GM18498 (cell line): Measurements from ENCODE around the gene RIIAD1.
"Not testable (repeated sequence)": the region's sequence is repeated elsewhere in the genome, so short reads cannot be mapped to it uniquely, and the experiment has no call there.

Source experiments
- ATAC-seq: cut with Tn5 transposase; IDR thresholded peaks from one replicate; pipeline ENCODE4 v1.9.1; 2021; ENCODE audit warnings: mild to moderate bottlenecking, moderate library complexity; ENCODE audit not compliant: unreplicated experiment

RIIAD1 gene

DNA sequence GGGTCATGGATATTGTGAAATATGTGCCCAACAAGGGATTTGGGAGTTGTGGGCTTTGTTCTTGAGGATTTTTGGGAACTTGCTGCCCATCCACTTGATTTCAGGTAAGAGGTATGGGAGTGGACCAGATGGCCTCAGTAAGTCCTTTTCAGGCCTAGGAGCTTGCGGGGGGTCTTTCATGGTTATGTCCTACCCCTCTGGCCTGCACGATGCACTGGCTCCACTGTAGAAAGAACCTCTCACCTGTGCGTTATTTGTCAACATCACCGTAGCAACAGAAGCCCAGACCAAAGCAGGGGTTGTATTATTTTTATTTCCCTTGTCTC, 8.6 kb downstream of the RIIAD1 start:
- no peak for ATAC-seq

DNA sequence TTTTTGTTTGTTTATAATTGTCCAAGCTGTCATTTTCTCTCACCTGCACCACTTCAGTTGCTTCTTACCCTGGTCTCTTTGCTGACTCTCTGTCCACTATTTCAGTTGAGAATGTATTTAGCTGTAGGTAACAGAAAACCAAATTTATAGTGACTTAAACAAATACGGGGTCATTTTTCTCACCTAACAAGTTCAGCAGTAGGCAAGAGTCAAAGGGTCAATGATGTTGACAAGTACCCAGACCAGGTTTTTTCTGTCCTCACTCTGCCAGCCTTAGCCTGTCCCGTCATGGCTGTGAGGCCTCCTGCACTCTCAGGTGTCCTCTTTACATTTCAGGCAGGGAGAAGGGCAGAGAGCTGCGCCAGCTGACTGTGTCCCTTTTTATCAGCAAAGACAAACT, 11.8 kb downstream of the RIIAD1 start:
- no peak for ATAC-seq

GRCh38 chr1:151733995-151734394, 12.7 kb downstream of the RIIAD1 start:
- ATAC-seq: not testable (repeated sequence)

DNA sequence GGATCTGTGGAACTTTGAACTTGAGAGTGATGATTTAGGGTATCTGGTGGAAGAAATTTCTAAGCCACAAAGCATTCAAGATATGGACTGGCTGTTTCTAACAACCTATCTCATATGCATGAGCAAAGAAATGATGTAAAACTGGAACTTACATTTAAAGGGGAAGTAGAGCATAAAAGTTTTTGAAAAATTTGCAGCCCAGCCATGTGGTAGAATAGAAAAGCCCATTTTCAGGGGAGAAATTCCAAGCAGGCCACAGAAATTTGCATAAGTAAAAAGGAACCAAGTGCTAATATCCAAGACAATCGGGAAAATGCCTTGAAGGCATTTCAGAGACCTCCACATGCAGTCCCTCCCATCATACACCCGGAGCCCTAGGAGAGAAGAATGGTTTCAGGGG, 15.7 kb downstream of the RIIAD1 start:
- ATAC-seq: no peak

- ATAC-seq: no peak
These were observed 16.2 kb downstream of the RIIAD1 start for GRCh38 chr1:151737479-151737878.

DNA sequence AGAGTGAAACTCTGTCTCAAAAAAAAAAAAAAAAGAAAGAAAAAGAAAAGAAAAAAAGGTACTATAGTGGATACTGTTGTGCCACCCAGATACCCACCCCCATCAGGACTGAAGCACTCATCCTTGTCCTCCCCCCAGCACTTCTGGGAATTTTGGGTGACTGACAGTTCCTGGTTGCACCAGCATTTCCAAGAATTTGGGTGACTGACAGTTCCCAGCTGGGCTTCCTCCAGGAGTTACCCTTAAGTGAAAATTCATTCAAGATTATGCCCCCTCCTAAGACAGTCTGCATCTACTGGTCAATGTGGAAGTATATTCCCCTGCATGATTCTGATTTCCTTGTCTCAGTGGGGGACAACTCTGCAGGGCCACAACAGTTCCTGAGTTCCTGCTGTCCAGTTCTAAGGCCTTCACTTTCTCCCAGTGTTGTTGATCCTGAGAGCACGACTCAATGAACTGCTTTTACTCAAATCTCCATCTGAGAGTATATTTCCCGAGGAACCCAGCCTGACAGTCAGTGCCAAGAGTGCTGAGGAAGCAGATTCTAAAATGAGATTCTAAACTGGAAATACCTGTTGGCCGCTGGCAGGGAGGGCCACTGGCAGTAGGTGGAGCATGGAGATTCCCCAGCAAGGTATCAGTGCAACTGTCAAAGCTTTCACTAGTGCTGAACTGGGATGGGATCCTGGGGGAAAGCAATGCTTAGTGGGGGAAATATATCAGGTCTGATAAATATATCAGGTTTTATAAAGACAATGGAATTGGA, 18.5 kb downstream of the RIIAD1 start:
- no peak for ATAC-seq

GRCh38 chr1:151741516-151741915, 20.2 kb downstream of the RIIAD1 start:
- no peak for ATAC-seq

DNA sequence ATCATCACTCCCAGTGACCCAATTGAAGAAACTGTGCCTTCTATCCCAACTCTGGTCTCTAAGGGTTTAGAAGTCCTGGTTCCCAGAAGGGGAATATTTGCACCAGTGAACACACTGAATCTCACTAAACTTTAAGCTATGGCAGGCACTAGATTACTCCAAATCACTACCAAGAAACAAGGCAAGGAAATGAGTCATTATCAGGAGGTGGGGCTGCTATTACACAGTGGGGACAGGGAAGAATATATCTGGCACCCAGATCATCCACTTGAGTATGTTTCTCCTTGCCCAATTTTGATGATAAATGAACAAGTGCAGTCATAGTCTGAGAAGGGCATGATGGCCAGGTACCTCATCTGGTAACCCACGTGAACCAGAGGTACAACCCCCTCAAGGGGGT, 35.0 kb downstream of the RIIAD1 start:
- no peak for ATAC-seq

- ATAC-seq: no peak
These were observed 37.9 kb downstream of the RIIAD1 start for GRCh38 chr1:151759241-151759640.

GRCh38 chr1:151760597-151761385, 39.5 kb downstream of the RIIAD1 start:
- no peak for ATAC-seq

- ATAC-seq: peak; percentile 98
These were observed 41.9 kb downstream of the RIIAD1 start, which contains the start of gene MRPL9 for GRCh38 chr1:151762941-151763921. MRPL9 (minus strand) TSS chr1:151763496; CDS start chr1:151763479, 17 bp downstream.

GRCh38 chr1:151763990-151764389, 42.7 kb downstream of the RIIAD1 start:
- peak; percentile 3 for ATAC-seq

- ATAC-seq: not testable (repeated sequence)
These were observed 47.2 kb downstream of the RIIAD1 start for GRCh38 chr1:151768351-151769066.

GRCh38 chr1:151769270-151769669, 47.9 kb downstream of the RIIAD1 start:
- not testable (repeated sequence) for ATAC-seq

GRCh38 chr1:151773702-151774101, 52.4 kb downstream of the RIIAD1 start:
- no peak for ATAC-seq

GRCh38 chr1:151774256-151774922, 53.1 kb downstream of the RIIAD1 start:
- ATAC-seq: no peak

DNA sequence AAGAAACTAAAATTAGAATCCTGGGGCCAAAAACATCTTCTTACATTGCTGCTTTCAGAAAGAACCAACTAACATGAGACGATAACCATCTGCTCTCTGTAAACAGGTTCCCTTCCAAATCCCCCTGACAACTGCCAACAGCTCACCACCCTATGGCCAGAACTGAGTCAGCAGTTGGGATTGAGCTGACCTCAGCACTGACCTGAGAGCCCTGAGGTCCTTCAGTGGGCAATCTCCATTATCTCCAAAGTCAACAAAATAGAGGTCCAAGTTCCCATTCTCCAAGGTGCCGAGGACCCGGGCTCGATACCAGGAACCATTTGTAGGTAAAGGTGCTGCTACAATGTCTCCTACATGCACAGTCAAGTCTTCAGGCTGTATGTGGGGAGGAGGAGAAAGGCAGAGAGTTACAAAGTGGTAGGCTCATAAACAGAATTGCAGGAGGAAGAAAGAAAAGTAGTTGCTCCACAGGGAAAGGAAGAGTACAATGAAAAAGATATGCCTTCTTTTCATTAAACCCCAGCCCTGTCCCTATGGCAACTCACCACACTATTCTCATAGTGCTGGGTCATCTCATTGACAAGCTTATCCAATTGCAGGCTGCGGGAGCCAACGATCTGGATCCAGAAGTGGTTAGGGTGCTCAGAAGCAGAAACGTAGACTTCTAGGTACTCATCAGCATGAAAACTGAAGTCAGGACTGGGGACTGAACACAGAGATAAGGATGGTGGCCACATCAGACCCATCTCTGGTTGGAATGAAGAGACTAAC, 54.8 kb downstream of the RIIAD1 start:
- no peak for ATAC-seq

DNA sequence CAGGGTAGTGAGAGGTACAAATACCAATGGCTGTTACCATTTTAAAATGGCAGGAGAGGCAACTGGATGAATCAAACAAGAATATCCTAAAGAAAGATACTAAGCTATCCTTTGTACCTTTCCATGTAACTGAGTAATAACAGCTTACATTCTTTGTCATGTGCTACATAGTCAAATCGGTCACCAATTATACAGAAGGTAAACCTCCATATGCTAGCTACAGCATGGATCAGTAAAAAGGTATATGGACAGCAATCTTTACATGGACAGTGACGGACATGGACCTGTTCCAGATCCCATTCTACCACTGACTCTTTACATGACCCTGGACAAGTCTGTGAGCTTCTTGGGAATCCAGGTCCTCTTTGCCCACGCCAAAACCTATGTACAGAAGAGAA, 55.3 kb downstream of the RIIAD1 start:
- no peak for ATAC-seq

GRCh38 chr1:151777317-151777716, 56.0 kb downstream of the RIIAD1 start:
- ATAC-seq: no peak
